GM21619 (cell line): ENCODE data around the gene MT1X.
"Not testable (repeated sequence)": the region's sequence is repeated elsewhere in the genome, so short reads cannot be mapped to it uniquely, and the experiment has no call there.

Experiments
- ATAC-seq: cut with Tn5 transposase; IDR thresholded peaks from one replicate; pipeline ENCODE4 v1.9.1; 2021; ENCODE audit not compliant: unreplicated experiment

The MT1X gene

GRCh38 chr16:56708525-56709442 is 26.5 kb downstream of the MT1X start:
- no peak for ATAC-seq

DNA sequence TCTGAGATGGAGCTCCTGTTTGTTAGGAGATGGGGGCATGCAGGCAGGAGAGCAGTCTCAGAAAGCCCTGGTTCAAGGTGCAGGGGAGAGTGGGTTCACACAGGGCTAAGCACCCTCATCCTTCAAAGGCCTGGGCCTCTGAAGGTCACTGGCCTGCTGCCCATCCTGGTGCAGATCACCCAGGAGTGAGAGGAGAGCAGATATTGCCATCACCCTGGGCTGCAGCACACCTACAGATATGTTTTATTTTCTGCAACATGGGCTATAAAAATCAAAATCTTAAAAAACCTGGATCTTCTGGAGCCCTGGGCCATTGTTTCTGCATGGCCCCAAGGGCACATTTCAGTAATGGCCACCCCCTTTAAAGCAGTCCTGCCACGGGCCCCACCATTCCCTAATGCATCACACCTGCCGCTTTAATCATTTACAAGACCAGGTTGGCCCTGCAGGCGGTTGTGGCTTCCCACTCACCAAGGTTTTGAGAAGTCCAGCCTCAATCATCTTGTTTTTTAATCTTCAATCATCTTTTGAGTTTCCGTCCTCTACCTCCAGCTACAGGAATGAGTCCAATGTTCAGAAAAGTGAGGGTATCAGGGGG is 27.3 kb downstream of the MT1X start:
- no peak for ATAC-seq

DNA sequence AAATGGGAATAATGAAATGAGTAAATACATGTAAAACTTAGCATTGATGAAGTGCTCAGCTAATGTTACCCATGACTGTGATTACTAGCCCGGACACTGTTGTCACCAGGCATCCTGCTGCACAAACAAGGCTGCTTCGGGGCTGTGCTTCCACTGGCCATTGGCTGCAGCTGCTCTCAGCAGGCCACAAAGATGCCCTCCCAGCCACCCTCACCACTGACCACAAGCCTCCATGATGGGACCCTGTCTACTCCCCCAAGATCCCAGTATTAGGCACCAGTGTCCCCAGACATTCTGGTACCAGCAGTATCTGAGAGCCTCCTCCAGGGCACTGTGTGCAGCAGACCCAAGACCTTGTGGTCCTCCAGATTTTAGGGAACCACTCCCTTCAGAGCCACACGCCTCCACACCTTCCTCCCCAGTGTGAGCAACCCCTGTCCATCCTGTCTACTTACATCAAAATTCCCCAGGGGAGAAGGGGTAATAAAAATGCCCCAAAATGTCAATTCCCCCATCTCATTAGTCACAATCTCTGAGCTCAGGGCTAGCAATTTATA is 28.0 kb downstream of the MT1X start:
- ATAC-seq = no peak

DNA sequence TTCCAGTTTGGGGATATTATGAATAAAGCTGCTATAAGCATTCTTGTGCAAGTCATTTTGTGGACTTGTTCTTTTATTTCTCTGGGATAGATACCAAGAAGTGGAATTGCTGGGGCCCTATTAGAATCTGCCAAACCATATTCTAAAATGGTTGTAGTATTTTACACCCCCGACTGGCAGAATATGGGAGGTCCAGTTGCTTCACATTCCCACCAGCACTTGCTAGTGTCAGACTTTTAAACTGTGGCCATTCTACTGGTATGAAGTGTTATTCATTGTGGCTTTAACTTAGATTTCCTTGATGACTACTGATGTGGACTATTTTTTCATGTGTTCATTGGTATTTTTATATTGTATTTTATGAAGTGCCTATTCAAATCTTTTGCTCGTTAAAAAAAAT is 29.6 kb downstream of the MT1X start:
- ATAC-seq = no peak

DNA sequence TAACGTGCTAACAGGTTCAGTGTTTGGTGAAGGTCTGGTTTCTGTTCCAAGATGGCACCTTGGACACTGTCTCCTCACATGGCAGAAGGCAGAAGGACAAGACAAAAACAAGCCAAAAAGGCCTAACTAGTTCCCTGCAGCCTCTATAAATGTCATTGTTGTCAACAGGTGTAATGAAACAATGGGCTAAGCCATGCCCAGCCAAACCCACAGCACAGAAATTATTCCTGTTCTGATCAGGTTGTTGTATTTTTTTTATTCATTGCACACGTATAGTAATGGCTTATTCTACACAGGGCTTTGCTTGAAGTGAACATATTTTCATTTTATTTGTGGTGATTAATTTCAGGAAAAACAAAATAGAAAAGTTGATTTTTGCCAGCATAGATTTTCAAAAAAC is 31.5 kb downstream of the MT1X start:
- ATAC-seq = no peak

DNA sequence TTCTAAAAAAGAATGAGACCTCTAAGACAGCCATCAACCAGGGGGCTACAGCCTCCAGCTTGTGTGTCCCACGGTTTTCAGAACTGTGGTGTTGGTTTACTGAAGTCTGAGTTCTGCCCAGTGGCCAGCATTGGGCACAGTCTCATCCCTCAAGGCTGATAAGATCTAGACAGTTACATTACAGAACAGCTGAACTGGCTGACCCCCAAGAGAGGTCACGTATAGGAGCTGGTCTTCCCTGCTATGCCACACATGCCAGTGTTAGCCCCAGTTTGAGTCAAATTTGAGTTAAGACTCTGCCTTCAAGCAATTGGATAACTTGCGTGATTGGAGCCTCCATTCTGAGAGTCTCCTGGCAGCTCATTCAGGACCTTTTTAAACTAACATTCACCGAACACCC is 32.9 kb downstream of the MT1X start:
- ATAC-seq = no peak

DNA sequence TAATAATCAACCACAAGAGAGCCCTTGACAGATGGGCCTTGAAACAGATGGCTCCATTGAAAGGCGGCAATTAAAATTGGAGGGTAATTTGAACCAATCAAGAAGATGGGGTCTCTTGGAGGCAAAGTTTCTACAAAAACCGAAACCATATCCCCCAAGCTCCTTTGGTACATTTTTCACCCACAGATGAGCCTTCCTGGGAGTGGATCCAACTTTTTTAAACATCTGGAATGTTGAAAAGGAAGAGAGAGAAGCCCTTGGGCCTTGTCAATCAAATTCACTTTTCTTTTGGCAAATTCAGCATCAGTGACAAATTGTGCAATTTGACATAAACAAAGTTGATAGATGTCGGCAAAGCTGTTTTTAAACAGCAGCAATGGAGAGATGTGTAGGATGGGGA is 34.5 kb downstream of the MT1X start:
- ATAC-seq = no peak

DNA sequence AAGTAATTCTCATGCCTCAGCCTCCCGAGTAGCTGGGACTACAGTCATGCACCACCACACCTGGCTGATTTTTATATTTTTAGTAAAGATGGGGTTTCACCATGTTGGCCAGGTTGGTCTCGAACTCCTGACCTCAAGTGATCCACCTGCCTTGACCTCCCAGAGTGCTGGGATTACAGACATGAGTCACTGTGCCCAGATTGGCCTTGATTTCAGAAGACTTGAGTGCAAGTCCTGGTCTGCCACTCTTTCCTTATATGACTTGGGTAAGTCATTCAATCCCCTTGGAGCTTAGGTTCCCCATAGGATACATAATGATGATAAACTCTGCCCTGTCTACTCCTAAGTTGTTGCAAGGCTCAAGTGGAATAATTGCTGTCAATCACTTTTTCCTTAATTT is 35.3 kb downstream of the MT1X start:
- not testable (repeated sequence) for ATAC-seq

DNA sequence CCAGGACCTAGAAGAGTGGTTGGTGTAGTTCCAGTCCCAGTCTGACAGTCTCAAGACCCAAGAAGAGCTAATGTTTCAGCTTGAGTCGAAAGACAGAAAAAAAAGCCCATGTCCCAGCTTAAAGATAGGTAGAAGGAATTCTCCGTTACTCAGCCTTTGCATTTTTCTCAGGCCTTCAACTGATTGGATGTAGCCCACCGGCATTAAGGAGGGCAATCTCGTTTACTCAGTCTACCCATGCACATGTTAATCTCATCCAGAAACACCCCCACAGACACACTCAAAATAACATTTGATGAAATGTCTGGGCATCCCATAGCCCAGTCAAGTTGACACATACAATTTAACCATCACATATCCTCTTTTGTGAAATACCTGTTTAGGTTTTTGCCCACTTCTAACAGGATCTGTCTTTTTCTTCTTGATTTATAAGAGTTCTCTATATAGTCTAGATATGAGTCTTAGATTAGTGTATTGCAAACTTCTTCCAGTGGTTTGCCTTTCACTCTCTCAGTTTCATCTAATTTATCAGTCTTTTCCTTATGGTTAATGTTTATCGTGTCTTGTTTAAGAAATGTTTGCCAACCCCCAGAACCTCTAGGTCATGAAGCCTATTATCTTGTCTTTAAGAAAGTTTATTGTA is 40.1 kb downstream of the MT1X start:
- no peak for ATAC-seq

DNA sequence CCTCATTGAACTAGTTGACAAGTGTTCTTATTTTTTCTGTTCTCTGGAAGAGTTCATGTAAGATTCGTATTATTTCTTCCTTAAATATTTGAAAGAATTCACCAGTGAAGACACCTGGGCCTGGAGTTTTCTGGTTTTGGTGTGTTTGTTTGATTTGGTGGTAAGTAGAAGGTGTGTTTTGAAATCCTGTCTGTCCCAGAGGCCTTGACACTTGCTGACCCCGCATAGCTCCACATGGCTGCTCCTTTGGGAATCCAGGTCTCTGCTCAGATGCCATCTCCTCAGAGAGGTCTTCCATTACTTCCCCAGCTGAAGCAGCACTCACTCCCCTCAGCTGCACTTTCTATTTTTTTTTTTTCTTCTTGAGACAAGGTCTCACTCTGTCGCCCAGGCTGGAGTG is 41.9 kb downstream of the MT1X start:
- no peak for ATAC-seq

- no peak for ATAC-seq
These were observed 44.0 kb downstream of the MT1X start for GRCh38 chr16:56726283-56726682.

- ATAC-seq = no peak
These were observed 44.7 kb downstream of the MT1X start for GRCh38 chr16:56726926-56727325.

DNA sequence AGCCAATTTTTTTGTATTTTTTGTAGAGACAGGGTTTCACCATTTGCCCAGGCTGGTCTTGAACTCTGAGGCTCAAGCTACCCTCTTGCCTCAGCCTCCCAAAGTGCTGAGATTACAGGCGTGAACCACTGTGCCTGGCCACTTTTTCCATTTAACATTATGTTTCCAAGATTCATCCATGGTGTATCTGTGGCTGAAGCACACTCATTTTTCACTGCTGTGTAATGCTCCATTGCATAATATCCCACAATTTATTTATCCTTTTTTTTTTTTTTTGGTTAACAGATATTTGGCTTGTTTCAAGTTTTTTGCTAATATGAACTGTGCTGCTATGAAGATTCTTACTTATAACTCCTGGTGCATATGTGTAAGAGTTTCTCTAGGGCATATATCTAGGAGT is 45.8 kb downstream of the MT1X start:
- no peak for ATAC-seq

- ATAC-seq = no peak
These were observed 46.9 kb downstream of the MT1X start for GRCh38 chr16:56728980-56729734.

- peak; percentile 79 for ATAC-seq
These were observed 47.7 kb downstream of the MT1X start, which contains the start of gene NUP93 for GRCh38 chr16:56729735-56730662. Gene NUP93, plus strand, starts transcription at chr16:56730129. Its CDS starts 18,119 bp downstream, at chr16:56748248.

- ATAC-seq = peak; percentile 35
These were observed 50.1 kb downstream of the MT1X start for GRCh38 chr16:56732366-56732765.

DNA sequence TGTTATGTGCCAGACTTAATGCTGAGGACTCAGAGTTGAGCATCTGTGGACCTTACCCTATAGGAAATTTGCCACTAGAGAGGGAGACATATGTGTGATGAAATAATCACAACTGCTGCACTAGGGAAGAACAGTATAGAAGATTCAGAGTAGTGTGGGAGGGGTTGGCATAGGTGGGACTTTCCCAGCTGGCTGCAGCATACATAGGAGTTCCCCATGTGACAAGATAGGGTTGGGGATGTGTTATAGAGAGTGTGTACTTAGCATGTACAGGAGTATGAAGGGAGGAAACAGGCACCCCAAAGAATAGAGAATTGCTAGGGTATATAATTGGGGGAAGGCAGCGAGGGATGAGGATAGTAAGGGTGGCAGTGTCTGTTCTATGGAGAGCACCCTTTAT is 50.6 kb downstream of the MT1X start:
- peak; percentile 29 for ATAC-seq
